Anterior cingulate cortex (tissue), 58 donors: ENCODE measurements around the gene TLK2.
"Not testable (repeated sequence)": the region's sequence is repeated elsewhere in the genome, so short reads cannot be mapped to it uniquely, and the experiment has no call there.

ENCODE experiments used
- DNase-seq, 58 donors: peaks; one replicate each; lab custom pipeline; 2025; lab: John Stamatoyannopoulos, UW

The TLK2 gene

DNA sequence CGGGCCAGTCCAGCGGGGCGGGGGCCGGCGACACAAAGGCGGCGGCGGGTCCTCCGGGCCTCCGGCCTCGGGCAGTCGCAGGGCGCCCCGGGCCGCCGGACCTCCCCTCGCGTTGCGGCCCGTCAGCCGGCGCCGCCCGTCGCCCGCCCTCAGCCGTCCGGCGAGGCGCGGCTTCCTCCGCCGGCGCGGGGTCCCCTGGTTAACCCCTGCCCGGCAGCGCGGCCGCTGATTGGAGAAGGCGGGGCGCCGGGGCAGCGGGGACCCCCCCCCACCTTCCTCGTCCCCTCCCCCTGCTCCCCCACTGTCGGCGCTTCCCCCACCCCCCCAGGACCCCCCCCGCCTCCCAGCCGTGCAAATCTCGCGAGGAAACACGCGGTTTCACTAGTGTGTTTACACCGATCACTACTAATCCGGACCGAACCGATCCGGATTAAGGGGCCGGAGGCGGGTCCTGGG, at the start of gene TLK2:
TLK2 (plus strand) TSS at position 402 of the 456 bp plus-strand sequence. CDS start 2,301 bp downstream, outside the sequence.
- peak in 49 of 58 donors; percentile 18 to 79 (median 60) for DNase-seq

- not testable (repeated sequence) for DNase-seq
Observed at GRCh38 chr17:62435251-62435650, 43.4 kb upstream of the TLK2 start.

DNA sequence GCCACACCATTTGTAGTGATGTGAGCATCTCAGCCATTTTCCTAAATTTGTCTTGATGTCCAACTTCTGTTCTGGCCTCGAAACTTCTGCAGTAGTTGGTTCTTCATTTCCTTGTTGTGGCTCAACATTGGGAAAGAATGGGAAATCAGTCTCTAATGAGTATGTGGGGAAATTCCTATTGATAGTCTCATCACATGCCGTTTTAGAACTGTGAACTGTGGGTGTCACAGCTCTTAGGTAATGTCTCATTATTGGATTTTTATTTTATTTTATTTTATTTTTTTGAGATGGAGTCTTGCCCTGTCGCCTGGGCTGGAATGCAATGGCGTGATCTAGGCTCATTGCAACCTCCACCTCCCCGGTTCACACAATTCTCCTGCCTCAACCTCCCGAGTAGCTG, 37.4 kb upstream of the TLK2 start:
- DNase-seq = not testable (repeated sequence)

GRCh38 chr17:62444063-62444462, 34.6 kb upstream of the TLK2 start:
- no peak for DNase-seq

DNA sequence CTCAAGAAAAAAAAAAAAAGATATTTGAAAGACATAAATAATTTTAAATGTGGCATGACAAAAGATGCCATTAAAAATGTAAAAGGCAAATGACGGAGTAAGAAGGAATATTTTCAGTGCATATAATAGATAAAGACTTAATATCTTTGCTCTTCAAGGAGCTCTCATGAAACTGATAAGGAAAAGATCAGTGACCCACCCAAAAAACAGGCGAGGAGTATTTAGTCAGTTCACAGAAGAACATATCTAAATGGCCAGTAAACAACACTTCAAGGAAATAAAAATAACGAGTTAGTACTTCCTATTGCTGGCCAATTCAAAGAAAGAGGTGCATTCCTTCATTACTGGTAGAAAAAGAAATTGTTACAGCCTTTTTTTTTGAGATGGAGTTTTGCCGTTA, 32.8 kb upstream of the TLK2 start:
- DNase-seq = not testable (repeated sequence)

DNA sequence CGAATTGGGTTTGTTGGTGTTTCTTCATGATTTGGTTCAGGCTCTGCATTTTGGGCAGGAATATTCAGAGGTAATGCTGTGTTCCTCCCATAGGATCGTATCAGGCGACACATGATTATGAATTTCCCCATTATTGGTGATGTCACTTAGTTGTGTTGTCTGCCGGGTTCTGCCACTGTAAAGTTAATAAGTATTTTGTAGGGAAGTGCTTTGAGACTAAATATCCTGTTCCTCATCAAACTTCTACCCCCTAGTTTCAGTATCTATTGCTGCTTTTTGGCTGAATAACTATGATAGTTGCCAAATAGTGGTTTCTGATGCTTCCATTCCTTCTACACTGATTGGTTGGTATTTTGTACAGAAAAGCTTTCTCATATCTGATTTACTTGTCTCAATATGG, 26.4 kb upstream of the TLK2 start:
- DNase-seq = not testable (repeated sequence)

- DNase-seq = not testable (repeated sequence)
Observed at GRCh38 chr17:62453041-62453440, 25.6 kb upstream of the TLK2 start.

- not testable (repeated sequence) for DNase-seq
Observed at GRCh38 chr17:62453656-62454055, 25.0 kb upstream of the TLK2 start.

GRCh38 chr17:62454111-62454510, 24.5 kb upstream of the TLK2 start:
- peak in 10 of 58 donors; percentile 1 to 27 (median 4) for DNase-seq

- DNase-seq = no peak
Observed at GRCh38 chr17:62456016-62456415, 22.6 kb upstream of the TLK2 start.

GRCh38 chr17:62458483-62458882, 20.1 kb upstream of the TLK2 start:
- not testable (repeated sequence) for DNase-seq

GRCh38 chr17:62464422-62464821, 14.2 kb upstream of the TLK2 start:
- DNase-seq = not testable (repeated sequence)

- DNase-seq = not testable (repeated sequence)
Observed at GRCh38 chr17:62465271-62465670, 13.4 kb upstream of the TLK2 start.

DNA sequence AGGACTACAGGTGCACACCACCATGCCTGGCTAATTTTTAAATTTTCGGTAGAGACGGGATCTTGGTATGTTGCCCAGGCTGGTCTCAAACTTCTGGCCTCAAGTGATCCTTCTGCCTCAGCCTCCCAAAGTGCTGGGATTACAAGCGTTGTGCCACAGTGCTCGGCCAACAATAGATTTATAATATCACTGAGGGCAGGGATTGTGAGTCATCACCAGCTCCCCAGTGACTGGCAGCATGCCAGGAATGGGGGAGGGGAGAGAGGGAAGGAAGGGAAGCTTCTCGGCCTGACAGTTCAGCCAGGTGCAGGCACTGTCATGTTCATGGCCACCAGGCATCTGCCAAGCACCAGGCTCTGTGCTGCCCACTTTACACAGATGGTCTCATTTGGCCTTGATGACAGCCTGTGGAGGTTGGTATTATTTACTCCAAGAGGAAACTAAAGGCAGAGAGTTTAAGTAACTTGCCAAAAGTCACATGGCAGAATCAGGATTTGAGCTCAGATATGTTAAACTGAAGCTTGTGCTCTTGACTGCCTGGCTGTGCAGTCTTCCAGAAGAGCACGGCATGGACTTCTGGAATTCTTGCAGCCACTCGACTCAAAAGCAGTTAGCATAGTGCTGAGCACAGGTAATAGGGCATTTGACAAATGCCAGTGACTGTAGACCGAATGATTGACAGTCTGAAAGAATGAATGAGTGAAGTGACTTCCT, 7.8 kb upstream of the TLK2 start:
- DNase-seq = peak in 32 of 58 donors; percentile 0 to 83 (median 26)

DNA sequence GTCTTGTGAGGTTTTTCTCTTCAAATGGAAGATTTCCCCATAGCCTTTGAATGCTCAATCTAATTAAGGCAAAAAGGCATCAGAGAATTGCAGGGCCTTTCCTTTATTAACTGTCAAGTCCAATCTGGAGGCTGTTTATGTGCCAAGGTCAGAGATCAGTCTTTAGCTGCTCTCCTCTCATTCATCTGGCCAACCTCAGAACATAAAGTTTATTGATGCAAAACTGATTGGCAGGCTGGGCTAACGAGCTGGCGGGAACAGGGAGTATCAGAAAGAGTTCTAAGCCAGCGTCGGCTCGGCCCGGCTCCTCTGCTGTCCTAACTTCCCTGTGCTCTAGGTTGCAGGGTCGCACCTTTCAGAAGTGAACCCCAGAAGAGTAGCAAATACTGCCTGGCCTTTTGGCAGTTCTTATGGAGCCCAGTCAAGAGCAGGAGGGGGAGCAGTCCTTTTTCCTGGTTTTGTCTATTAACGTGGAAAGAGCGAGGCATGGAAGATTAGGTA, 7.2 kb upstream of the TLK2 start:
- DNase-seq = not testable (repeated sequence)

DNA sequence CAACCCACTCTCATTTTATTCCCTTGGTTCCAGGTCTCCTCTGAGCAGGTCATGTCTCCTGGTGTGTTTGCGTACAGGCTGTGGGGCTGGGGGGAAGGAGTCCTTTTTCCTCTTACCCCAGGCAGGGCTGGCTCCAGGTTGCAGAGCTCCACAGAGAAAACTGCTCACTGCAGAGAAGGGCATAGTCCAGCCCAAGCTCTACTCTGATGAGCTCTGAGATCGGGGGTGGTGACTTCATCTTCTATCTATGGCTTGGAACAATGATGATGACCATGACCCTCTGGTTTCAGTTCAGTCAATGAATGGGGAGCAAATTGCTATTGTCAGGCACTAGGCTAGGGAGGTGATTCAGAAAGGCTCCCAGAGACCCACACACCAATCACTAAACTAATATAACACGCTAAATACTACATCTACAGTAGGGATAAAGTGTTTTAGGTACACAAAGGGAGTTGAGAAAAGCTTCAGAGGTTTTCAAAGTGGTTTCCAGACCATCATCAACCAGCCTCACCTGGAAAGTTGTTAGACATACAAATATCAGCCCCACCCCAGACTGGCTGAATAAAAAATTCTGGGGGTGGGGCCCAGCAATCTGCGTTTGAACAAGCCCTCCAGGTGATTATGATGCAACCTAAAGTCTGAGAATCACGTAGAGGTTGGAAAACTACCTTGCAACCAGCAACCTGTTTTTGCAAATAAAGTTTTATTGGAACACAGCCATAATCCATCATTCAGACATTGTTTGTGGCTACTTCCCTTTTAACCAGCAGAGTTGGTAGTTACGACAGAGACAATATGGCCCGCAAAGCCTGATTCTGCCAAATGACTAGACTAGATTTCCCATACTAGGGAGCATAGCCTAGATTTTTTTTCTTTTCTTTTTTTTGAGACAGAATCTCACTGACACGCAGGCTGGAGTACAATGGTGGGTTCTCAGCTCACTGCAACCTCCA, 5.3 kb upstream of the TLK2 start:
- not testable (repeated sequence) for DNase-seq

GRCh38 chr17:62477111-62477510, 1.5 kb upstream of the TLK2 start:
- DNase-seq = not testable (repeated sequence)

DNA sequence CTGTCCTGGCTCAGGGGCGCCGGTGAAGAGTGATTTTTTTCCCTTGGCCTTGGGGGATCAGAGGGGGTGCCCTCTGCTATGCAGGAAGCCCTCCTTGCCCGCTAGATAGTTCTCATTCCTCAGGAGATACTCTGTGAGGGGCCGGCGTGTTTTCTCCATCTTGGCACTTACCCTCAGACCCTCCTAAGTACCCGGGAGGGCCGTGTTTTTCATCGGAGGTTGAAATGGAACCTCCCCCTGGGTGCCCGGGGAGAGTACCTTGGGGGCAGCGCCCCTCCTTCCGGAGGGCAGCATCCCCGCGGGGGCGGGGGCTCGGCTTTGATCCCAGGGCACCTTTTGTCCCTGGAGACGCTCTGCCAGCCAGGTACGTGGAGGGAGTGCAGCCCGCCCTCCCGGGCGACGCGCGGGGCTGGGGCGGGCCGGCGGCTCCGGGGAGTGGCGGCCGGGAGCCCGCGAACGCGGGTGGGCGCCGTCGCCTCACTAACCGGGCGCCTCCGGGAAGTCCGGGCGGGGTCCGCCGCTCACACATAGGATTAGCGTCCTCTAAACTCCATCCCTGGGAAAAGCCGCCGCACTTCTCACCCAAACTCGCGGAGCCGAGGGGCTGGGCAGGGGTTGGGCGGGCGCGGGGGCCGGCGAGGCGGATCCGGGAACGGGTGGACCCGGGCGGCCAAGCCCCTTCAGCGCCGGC, 762 bp upstream of the TLK2 start:
- peak in 29 of 58 donors; percentile 22 to 66 (median 45) for DNase-seq

GRCh38 chr17:62478880-62479638, 434 bp downstream of the TLK2 start:
- DNase-seq = peak in 24 of 58 donors; percentile 9 to 70 (median 34)
